HepG2 (cell line): ENCODE measurements around the gene METAP1D. TPM values are rescaled to one million over a fixed set of nuclear protein-coding genes. Genes with fewer than 3 reads are reported as not detected.

ENCODE experiments used
- ATAC-seq: fragments of 200-7000 bp; cut with Tn5 transposase; 3 replicates; pipeline ENCODE4 v1.9.1; 2020; ENCODE audit warnings: mild to moderate bottlenecking, moderate library complexity
- BruUV-seq: library from RNA; stranded (reverse); fragments of 400-500 nt; replicated peaks from 2 replicates; lab custom pipeline; 2021; lab: Mats Ljungman, UMichigan
- CTCF ChIA-PET: fragments of 300-600 bp; formaldehyde crosslinking; extraction: SDS; loops from one replicate; lab custom pipeline; 2021; ENCODE audit warnings: low total read pairs, inconsistent platforms, low intra/inter-chr PET ratio; lab: Yijun Ruan, JAX
- POLR2A ChIA-PET: fragments of 350-600 bp; sonication (Branson Sonifier 250); formaldehyde crosslinking; loops from one replicate; lab custom pipeline; 2020; ENCODE audit warnings: antibody characterized with exemption, inconsistent platforms; lab: Yijun Ruan, JAX
- DNase-seq: peaks from one replicate; pipeline ENCODE4 v3.0.0-alpha.2; 2015; ENCODE audit warnings: low spot score
- FAIRE-seq: peaks from 3 replicates; lab custom pipeline; 2011; peaks lifted over from hg19 to GRCh38; lab: Jason Lieb, UNC
- H2AFZ ChIP-seq: one replicate; pipeline ENCODE4 v1.6.1; 2011; ENCODE audit warnings: low read length, inconsistent platforms
- H3K27ac ChIP-seq: fragments of 300-600 bp; 3 replicates; pipeline ENCODE4 v1.8.0; 2011; ENCODE audit warnings: mixed run types, mild to moderate bottlenecking, mixed read lengths, low read length, inconsistent platforms; ENCODE audit not compliant: insufficient read depth; ENCODE audit errors: extremely low read length
- H3K27me3 ChIP-seq, 2 experiments: fragments of 200-600 bp in 1 of 2; 2 replicates in 1 of 2; 3 replicates in 1 of 2; pipeline versions ENCODE4 v1.6.0 to v1.8.0; 2011; ENCODE audit warnings: low read length in 2 of 2, mild to moderate bottlenecking in 2 of 2, moderate library complexity in 2 of 2, inconsistent platforms in 1 of 2; ENCODE audit not compliant: insufficient read depth in 2 of 2, control insufficient read depth in 1 of 2
- H3K36me3 ChIP-seq, 2 experiments: fragments of 200-600 bp in 1 of 2; replicated peaks in 1 of 2; 2 replicates in 1 of 2; 3 replicates in 1 of 2; pipeline versions ENCODE4 v1.5.1 to v1.8.0; 2011; ENCODE audit warnings: low read length in 2 of 2, inconsistent platforms in 1 of 2; ENCODE audit not compliant: insufficient read depth in 2 of 2, control insufficient read depth in 1 of 2
- H3K4me1 ChIP-seq: 2 replicates; pipeline ENCODE4 v1.5.1; 2012; ENCODE audit warnings: low read length, inconsistent platforms; ENCODE audit not compliant: insufficient read depth
- H3K4me2 ChIP-seq: 2 replicates; pipeline ENCODE4 v1.6.0; 2011; ENCODE audit warnings: low read depth, low read length, inconsistent platforms
- H3K4me3 ChIP-seq, 3 experiments: fragments of 200-600 bp in 1 of 3; sonication (generic), shearing (Covaris generic) in 1 of 3; replicated peaks in 1 of 3; 2 replicates each; pipeline ENCODE4 v1.5.1; 2011 to 2016; ENCODE audit warnings: low read length in 3 of 3, inconsistent platforms in 2 of 3, low read depth in 2 of 3, mild to moderate bottlenecking in 2 of 3, control low read depth in 1 of 3, mixed read lengths in 1 of 3; ENCODE audit not compliant: insufficient read depth in 1 of 3
- H3K79me2 ChIP-seq: one replicate; pipeline ENCODE4 v1.6.1; 2011; ENCODE audit warnings: low read length, inconsistent platforms; ENCODE audit not compliant: insufficient read depth
- H3K9ac ChIP-seq: 2 replicates; pipeline ENCODE4 v1.6.0; 2011; ENCODE audit warnings: mild to moderate bottlenecking, low read depth, low read length, inconsistent platforms; ENCODE audit not compliant: insufficient read depth
- H3K9me3 ChIP-seq: 2 replicates; pipeline ENCODE4 v1.5.1; 2012; ENCODE audit warnings: mild to moderate bottlenecking, low read length
- H4K20me1 ChIP-seq: 2 replicates; pipeline ENCODE4 v1.6.0; 2011; ENCODE audit warnings: inconsistent platforms, mild to moderate bottlenecking, low read length, moderate library complexity; ENCODE audit not compliant: insufficient read depth
- ARID2 ChIP-seq: sonication (generic); formaldehyde crosslinking; IDR thresholded peaks from 2 replicates; pipeline ENCODE4 v1.8.1; 2022; ENCODE audit warnings: mild to moderate bottlenecking, missing genetic modification reagents, borderline replicate concordance
- FOXJ3 ChIP-seq: sonication (generic); formaldehyde crosslinking; IDR thresholded peaks from 2 replicates; pipeline ENCODE4 v1.4.0; 2020; ENCODE audit warnings: missing genetic modification reagents, mild to moderate bottlenecking, borderline replicate concordance
- HDAC1 ChIP-seq: sonication (generic); formaldehyde crosslinking; IDR thresholded peaks from 2 replicates; pipeline ENCODE4 v1.5.1; 2020; ENCODE audit warnings: mild to moderate bottlenecking, missing genetic modification reagents
- KDM5B ChIP-seq: sonication (generic); formaldehyde crosslinking; IDR thresholded peaks from 2 replicates; pipeline ENCODE4 v1.4.0; 2020; ENCODE audit warnings: missing genetic modification reagents, mild to moderate bottlenecking, borderline replicate concordance
- MAX ChIP-seq: IDR thresholded peaks from 2 replicates; pipeline ENCODE4 v1.6.1; 2012; ENCODE audit warnings: inconsistent platforms
- MNT ChIP-seq: fragments of 450-650 bp; IDR thresholded peaks from 2 replicates; pipeline ENCODE4 v1.6.1; 2016
- NFATC3 ChIP-seq: sonication (generic); formaldehyde crosslinking; IDR thresholded peaks from 2 replicates; pipeline ENCODE4 v1.5.1; 2020; ENCODE audit warnings: mild to moderate bottlenecking, missing genetic modification reagents
- POGZ ChIP-seq: sonication (generic); formaldehyde crosslinking; IDR thresholded peaks from 2 replicates; pipeline ENCODE4 v1.4.0; 2020; ENCODE audit warnings: mild to moderate bottlenecking, missing genetic modification reagents
- PPARG ChIP-seq: conservative IDR thresholded peaks from 2 replicates; pipeline ENCODE4 v1.6.1; 2016; ENCODE audit warnings: missing biosample characterization, missing genetic modification reagents
- SP4 ChIP-seq: sonication (generic); formaldehyde crosslinking; IDR thresholded peaks from 2 replicates; pipeline ENCODE4 v1.8.1; 2023; ENCODE audit warnings: mild to moderate bottlenecking, missing genetic modification reagents
- STAG1 ChIP-seq: sonication (generic); formaldehyde crosslinking; IDR thresholded peaks from 2 replicates; pipeline ENCODE4 v1.4.0; 2020; ENCODE audit warnings: missing genetic modification reagents
- XRCC5 ChIP-seq: fragments of 200-400 bp; formaldehyde crosslinking; optimal IDR thresholded peaks from 2 replicates; pipeline ENCODE3; 2017; ENCODE audit warnings: mild to moderate bottlenecking, low read length
- ZNF143 ChIP-seq: sonication (generic); formaldehyde crosslinking; IDR thresholded peaks from 2 replicates; pipeline ENCODE4 v1.4.0; 2020; ENCODE audit warnings: missing genetic modification reagents
- ZNF574 ChIP-seq: sonication (generic); formaldehyde crosslinking; IDR thresholded peaks from 2 replicates; pipeline ENCODE4 v1.4.0; 2020; ENCODE audit warnings: missing genetic modification reagents
- ZNF598 ChIP-seq: sonication (generic); formaldehyde crosslinking; IDR thresholded peaks from 2 replicates; pipeline ENCODE4 v1.5.1; 2020; ENCODE audit warnings: mild to moderate bottlenecking, missing genetic modification reagents, borderline replicate concordance
- WGBS: methylation state at CpG from one replicate; pipeline ENCODE4 v1.1.6; 2017; ENCODE audit warnings: low lambda C conversion rate; 5-methylcytosine and 5-hydroxymethylcytosine counted together
- in situ Hi-C: cut with HindIII; loops from 2 replicates; pipeline ENCODE4 v1.10.0; 2017; ENCODE audit warnings: low pct_unique_long_range_greater_than_20kb; ENCODE audit not compliant: extremely low pct_ligation_motif_present
- intact Hi-C: fragments of 100-400 bp; cut with micrococcal nuclease; formaldehyde crosslinking; loops from one replicate; pipeline ENCODE4 v1.10.0; 2022; ENCODE audit not compliant: unreplicated experiment
- polyA plus RNA-seq, 8 experiments: library from polyadenylated mRNA; depleted of rRNA in 3 of 8; stranded (reverse) in 7 of 8; unstranded in 1 of 8; fragments of >200 nt; fragmentation: Illumina TruSeq in 4 of 8; extraction: Trizol in 4 of 8; gene quantifications; 2 replicates each; pipeline versions ENCODE4 v1.2.1 to v1.2.3, GENCODE V29; 2011 to 2016; ENCODE audit warnings: low read depth in 4 of 8, missing spikeins in 1 of 8, mixed read lengths in 1 of 8; ENCODE audit not compliant: insufficient read depth in 1 of 8
- total RNA-seq, 5 experiments: library from RNA; depleted of rRNA; stranded (reverse); fragments of >200 nt; fragmentation: Illumina TruSeq; extraction: Trizol; gene quantifications; 2 replicates each; pipeline ENCODE4 v1.2.3, GENCODE V29; 2016; ENCODE audit warnings: low read depth in 1 of 5

METAP1D gene
- total and polyA plus RNA-seq, 2 of the 13 experiments (the other 11 are each of a cell fraction or from before 2014, with no cell fraction given): 14.7 to 21.6 TPM

- in situ Hi-C loops: loop anchor here (5.0 to 10.0 kb wide), 4 partner anchors 149 to 534 kb away; no protein-coding TSS in a partner anchor
- no peaks in the 10 kb centered on the region for H4K20me1 ChIP-seq
- ChIA-PET CTCF (interaction anchor here (0.8 to 1.8 kb wide), 5 partner anchors 149 to 508 kb away, joined by 3 to 15 read pairs (median 6); no protein-coding TSS in a partner anchor), POLR2A (interaction anchor here (0.6 to 1.2 kb wide), 3 partner anchors 10 to 321 kb away, joined by 3 to 4 read pairs (median 3); partner anchors contain the start of gene ITGA6)
- H3K36me3 ChIP-seq: no peaks in the 10 kb centered on the region
- H3K4me2 ChIP-seq: peak overlapping the region; percentile 100
- ATAC-seq (peak; percentile 63), FAIRE-seq (no peak), DNase-seq (peak; percentile 59)
- intact Hi-C loops: loop anchor here (1.0 to 10.0 kb wide), 4 partner anchors 165 to 1132 kb away; no protein-coding TSS in a partner anchor
- H3K27ac ChIP-seq: no peak overlapping the region
- peaks cover 3 to 23% of the 10 kb centered on the region in 2 experiments for H3K27me3 ChIP-seq
- no TSS peak for BruUV-seq
- WGBS: 20% methylated on average over 36 of the region's 44 CpGs
- peaks cover 52% of the 10 kb centered on the region for H3K4me1 ChIP-seq
- no peaks in the 10 kb centered on the region for H3K9me3 ChIP-seq
- H2AFZ ChIP-seq: peak overlapping the region; percentile 90
- H3K4me3 ChIP-seq: peak overlapping the region; percentile 58 to 75 (median 67)
- H3K9ac ChIP-seq: peak overlapping the region; percentile 54; the same call in 1 of the 2 replicates
- H3K79me2 ChIP-seq: no peaks in the 10 kb centered on the region
- TF ChIP-seq PPARG (CRISPR knock-in tag) (peak; percentile 42; the same call in 1 of the 2 replicates), ZNF574 (CRISPR knock-in tag) (peak; percentile 51), XRCC5 (peak; percentile 79), MAX (0 out of 2 replicates have a peak, but pooled peaks have one; percentile 13), MNT (no peak), HDAC1 (CRISPR knock-in tag) (peak; percentile 48; the same call in 1 of the 2 replicates), KDM5B (CRISPR knock-in tag) (peak; percentile 53; the same call in 1 of the 2 replicates), FOXJ3 (CRISPR knock-in tag) (peak; percentile 49; the same call in 1 of the 2 replicates), NFATC3 (0 out of 2 replicates have a peak, but pooled peaks have one; percentile 32), ZNF598 (CRISPR knock-in tag) (no peak), ZNF143 (no peak), SP4 (0 out of 2 replicates have a peak, but pooled peaks have one; percentile 35), ARID2 (CRISPR knock-in tag) (0 out of 2 replicates have a peak, but pooled peaks have one; percentile 39), STAG1 (CRISPR knock-in tag) (peak; percentile 99), POGZ (CRISPR knock-in tag) (peak; percentile 69)
Observed at GRCh38 chr2:172106108-172106961, 106.6 kb downstream of the METAP1D start.
